Neural cell (in vitro differentiated cells): ENCODE results near the gene RACK1. TPM values are rescaled to one million over a fixed set of nuclear protein-coding genes. Genes with fewer than 3 reads are reported as not detected.

Source experiments
- H2AFZ ChIP-seq: fragments of 200-600, 300-800 bp; sonication (generic), shearing (Covaris generic); 2 replicates; pipeline ENCODE4 v1.6.0; 2014; ENCODE audit warnings: low read depth, mild to moderate bottlenecking, antibody characterized with exemption, low read length, moderate library complexity
- H3F3A ChIP-seq: fragments of 200-600 bp; shearing (Covaris generic); 2 replicates; pipeline ENCODE4 v1.6.1; 2016; ENCODE audit warnings: mild to moderate bottlenecking, moderate library complexity, mixed read lengths, antibody characterized with exemption, low read length; ENCODE audit not compliant: insufficient read depth, poor library complexity, severe bottlenecking
- H3K27ac ChIP-seq: fragments of 200-600, 300-800 bp; sonication (generic), shearing (Covaris generic); 2 replicates; pipeline ENCODE4 v1.5.1; 2014; ENCODE audit warnings: mild to moderate bottlenecking, low read length, moderate library complexity
- H3K27me3 ChIP-seq: fragments of 300-800, 200-600 bp; sonication (generic), shearing (Covaris generic); 2 replicates; pipeline ENCODE4 v1.6.0; 2014; ENCODE audit warnings: mild to moderate bottlenecking, low read depth, low read length, moderate library complexity; ENCODE audit not compliant: insufficient read depth
- H3K36me3 ChIP-seq: fragments of 300-800, 200-600 bp; sonication (generic), shearing (Covaris generic); 2 replicates; pipeline ENCODE4 v1.5.1; 2014; ENCODE audit warnings: mild to moderate bottlenecking, antibody characterized with exemption, low read length, moderate library complexity; ENCODE audit not compliant: insufficient read depth
- H3K4me2 ChIP-seq: fragments of 300-800, 200-600 bp; sonication (generic), shearing (Covaris generic); 2 replicates; pipeline ENCODE4 v1.6.0; 2014; ENCODE audit warnings: mild to moderate bottlenecking, low read length
- H3K4me3 ChIP-seq: fragments of 300-800, 200-600 bp; sonication (generic), shearing (Covaris generic); 2 replicates; pipeline ENCODE4 v1.5.1; 2014; ENCODE audit warnings: mild to moderate bottlenecking, low read length, moderate library complexity
- H3K79me2 ChIP-seq: fragments of 200-600 bp; shearing (Covaris generic); replicated peaks from 2 replicates; pipeline ENCODE4 v1.6.0; 2014; ENCODE audit warnings: mild to moderate bottlenecking, low read length, moderate library complexity; ENCODE audit not compliant: insufficient read depth
- H3K9ac ChIP-seq: fragments of 300-800, 200-600 bp; sonication (generic), shearing (Covaris generic); 2 replicates; pipeline ENCODE4 v1.6.1; 2016; ENCODE audit warnings: mild to moderate bottlenecking, low read length, mixed read lengths
- H3K9me2 ChIP-seq: fragments of 200-600 bp; shearing (Covaris generic); 2 replicates; pipeline ENCODE4 v1.6.1; 2016; ENCODE audit warnings: mild to moderate bottlenecking, low read length, mixed read lengths; ENCODE audit not compliant: insufficient read depth
- H3K9me3 ChIP-seq: fragments of 200-600, 300-800 bp; sonication (generic), shearing (Covaris generic); 2 replicates; pipeline ENCODE4 v1.6.1; 2016; ENCODE audit warnings: mild to moderate bottlenecking, mixed run types, low read length, moderate library complexity, mixed read lengths
- H4K20me1 ChIP-seq: fragments of 200-600 bp; shearing (Covaris generic); 2 replicates; pipeline ENCODE4 v1.6.1; 2016; ENCODE audit warnings: mild to moderate bottlenecking, mixed run types; ENCODE audit not compliant: insufficient read depth
- CTCF ChIP-seq: fragments of 450-650 bp; IDR thresholded peaks from 2 replicates; pipeline ENCODE4 v1.5.1; 2014; ENCODE audit warnings: antibody characterized with exemption, mild to moderate bottlenecking, moderate library complexity; ENCODE audit not compliant: poor library complexity, severe bottlenecking
- EP300 ChIP-seq: fragments of 450-650 bp; conservative IDR thresholded peaks from 2 replicates; pipeline ENCODE4 v1.6.1; 2014; ENCODE audit warnings: antibody characterized with exemption, mild to moderate bottlenecking, moderate library complexity; ENCODE audit not compliant: poor library complexity, severe bottlenecking
- EZH2 ChIP-seq: fragments of 200-600, 300-800 bp; shearing (Covaris generic), sonication (generic); IDR thresholded peaks from 2 replicates; pipeline ENCODE4 v1.6.1; 2014; ENCODE audit warnings: antibody characterized with exemption, low read length, borderline replicate concordance, mild to moderate bottlenecking; ENCODE audit not compliant: insufficient read depth, poor library complexity, severe bottlenecking
- MXI1 ChIP-seq: fragments of 450-650 bp; conservative IDR thresholded peaks from 2 replicates; pipeline ENCODE4 v1.6.1; 2014; ENCODE audit warnings: antibody characterized with exemption, mild to moderate bottlenecking; ENCODE audit not compliant: poor library complexity, severe bottlenecking
- POLR2AphosphoS5 ChIP-seq: IDR thresholded peaks from 2 replicates; pipeline ENCODE4 v1.6.1; 2012
- RAD21 ChIP-seq: fragments of 450-650 bp; conservative IDR thresholded peaks from 2 replicates; pipeline ENCODE4 v1.6.1; 2014; ENCODE audit warnings: antibody characterized with exemption, mild to moderate bottlenecking, moderate library complexity
- REST ChIP-seq: IDR thresholded peaks from 2 replicates; pipeline ENCODE4 v1.6.1; 2012; ENCODE audit warnings: borderline replicate concordance
- SMC3 ChIP-seq: fragments of 450-650 bp; conservative IDR thresholded peaks from 2 replicates; pipeline ENCODE4 v1.6.1; 2014; ENCODE audit warnings: antibody characterized with exemption, mild to moderate bottlenecking, moderate library complexity; ENCODE audit not compliant: poor library complexity
- TAF1 ChIP-seq: IDR thresholded peaks from 2 replicates; pipeline ENCODE4 v1.6.1; 2012; ENCODE audit warnings: low read depth
- polyA plus RNA-seq: library from polyadenylated mRNA; depleted of rRNA; stranded (reverse); fragments of >200 nt; gene quantifications from 2 replicates; pipeline ENCODE4 v1.2.3, GENCODE V29; 2014

The RACK1 gene
- polyA plus RNA-seq, 1 donor from 2014 or later, result 2,178 TPM

- Histone ChIP-seq H3K4me3 (no peak overlapping the region), H3K4me2 (no peak overlapping the region), H3F3A (no peaks in the 10 kb centered on the region), H3K9me2 (no peaks in the 10 kb centered on the region), H3K27me3 (no peaks in the 10 kb centered on the region), H2AFZ (no peak overlapping the region), H3K79me2 (peaks cover 18% of the 10 kb centered on the region), H3K27ac (no peak overlapping the region), H3K9ac (no peak overlapping the region), H3K36me3 (no peaks in the 10 kb centered on the region), H3K9me3 (no peaks in the 10 kb centered on the region), H4K20me1 (no peaks in the 10 kb centered on the region)
- TF ChIP-seq EZH2, result no peak
- no peak for TF ChIP-seq EP300
- no peak for TF ChIP-seq REST
- TF ChIP-seq MXI1, result no peak
- no peak for TF ChIP-seq CTCF
- TF ChIP-seq TAF1, result no peak
- TF ChIP-seq SMC3, result no peak
- TF ChIP-seq RAD21, result no peak
- no peak for TF ChIP-seq POLR2AphosphoS5
Observed at GRCh38 chr5:181265092-181265671, 21.5 kb upstream of the RACK1 start.

GRCh38 chr5:181263633-181264032, 19.9 kb upstream of the RACK1 start:
- Histone ChIP-seq H3F3A (no peaks in the 10 kb centered on the region), H3K27me3 (no peaks in the 10 kb centered on the region), H3K9me3 (no peaks in the 10 kb centered on the region), H2AFZ (no peak overlapping the region), H3K9me2 (no peaks in the 10 kb centered on the region), H3K9ac (no peak overlapping the region), H3K36me3 (no peaks in the 10 kb centered on the region), H4K20me1 (no peaks in the 10 kb centered on the region), H3K27ac (no peak overlapping the region), H3K79me2 (peaks cover 34% of the 10 kb centered on the region), H3K4me3 (no peak overlapping the region), H3K4me2 (no peak overlapping the region)
- TF ChIP-seq REST (no peak), SMC3 (no peak), CTCF (no peak), EZH2 (no peak), POLR2AphosphoS5 (no peak), MXI1 (no peak), RAD21 (no peak), EP300 (no peak), TAF1 (no peak)
